ENCODE results near the gene CD8A.
"Not testable (repeated sequence)": the region's sequence is repeated elsewhere in the genome, so short reads cannot be mapped to it uniquely, and the experiment has no call there.

Gene CD8A

GRCh38 chr2:86775338-86775737 lies 15.4 kb downstream of the CD8A start:
- no peak for ATAC-seq

- no peak for ATAC-seq
These were observed 15.9 kb downstream of the CD8A start for GRCh38 chr2:86774862-86775261.

- ATAC-seq = no peak
These were observed 18.1 kb downstream of the CD8A start for GRCh38 chr2:86772611-86773010.

- ATAC-seq = no peak
These were observed 19.9 kb downstream of the CD8A start for GRCh38 chr2:86770816-86771301.

- no peak for ATAC-seq
These were observed 20.9 kb downstream of the CD8A start for GRCh38 chr2:86769838-86770237.

GRCh38 chr2:86768189-86768949 lies 22.3 kb downstream of the CD8A start:
- ATAC-seq = no peak

GRCh38 chr2:86765310-86765695 lies 25.4 kb downstream of the CD8A start:
- ATAC-seq = no peak

GRCh38 chr2:86764661-86765309 lies 25.9 kb downstream of the CD8A start:
- peak in 1 of 2 donors; percentile 60 for ATAC-seq

- no peak for ATAC-seq
These were observed 30.3 kb downstream of the CD8A start for GRCh38 chr2:86760371-86760770.

GRCh38 chr2:86758405-86758804 lies 32.3 kb downstream of the CD8A start:
- no peak for ATAC-seq

GRCh38 chr2:86753606-86754005 lies 37.1 kb downstream of the CD8A start:
- no peak for ATAC-seq

- no peak for ATAC-seq
These were observed 37.8 kb downstream of the CD8A start for GRCh38 chr2:86752934-86753333.

GRCh38 chr2:86751778-86752177 lies 38.9 kb downstream of the CD8A start:
- no peak for ATAC-seq

GRCh38 chr2:86750240-86750839 lies 40.4 kb downstream of the CD8A start:
- no peak for ATAC-seq

- ATAC-seq = peak; percentile 70 to 77
These were observed 42.7 kb downstream of the CD8A start for GRCh38 chr2:86747711-86748639.

- ATAC-seq = peak in 1 of 2 donors; percentile 33
These were observed 43.8 kb downstream of the CD8A start for GRCh38 chr2:86746939-86747338.

- ATAC-seq = no peak
These were observed 46.6 kb downstream of the CD8A start for GRCh38 chr2:86744152-86744551.

GRCh38 chr2:86741889-86742498 lies 48.7 kb downstream of the CD8A start:
- not testable (repeated sequence) for ATAC-seq

GRCh38 chr2:86739889-86740288 lies 50.8 kb downstream of the CD8A start:
- ATAC-seq = not testable (repeated sequence)

- not testable (repeated sequence) for ATAC-seq
These were observed 51.2 kb downstream of the CD8A start for GRCh38 chr2:86739485-86739884.

GRCh38 chr2:86734896-86735295 lies 55.8 kb downstream of the CD8A start:
- ATAC-seq = peak in 1 of 2 donors; percentile 58

Measured in activated CD4-positive, CD25-positive, alpha-beta regulatory T cell treated with anti-CD3 and anti-CD28 coated beads, Interleukin-2, amount 50 U/mL, for 24 hours (primary cell).